Transverse colon (tissue), 4 donors: ENCODE measurements around the gene XRN2.

Experiments
- POLR2AphosphoS5 ChIP-seq, 3 donors: sonication (generic); formaldehyde crosslinking; IDR thresholded peaks; one replicate each; pipeline ENCODE4 v1.6.1; 2016; ENCODE audit warnings: antibody characterized with exemption in 3 of 3
- TF ChIP-seq, protein P1 (sequence below), 5 experiments: fragments of 200-600 bp in 3 of 5; fragments of 450-650 bp in 2 of 5; sonication (generic) in 3 of 5; IDR thresholded peaks; 1 replicate in 2 of 5; 2 replicates in 3 of 5; pipeline ENCODE4 v1.5.1; 2016 to 2017; ENCODE audit warnings: antibody characterized with exemption in 5 of 5, inconsistent platforms in 3 of 5, mild to moderate bottlenecking in 2 of 5, moderate library complexity in 1 of 5

- TF ChIP-seq, protein P1, sequence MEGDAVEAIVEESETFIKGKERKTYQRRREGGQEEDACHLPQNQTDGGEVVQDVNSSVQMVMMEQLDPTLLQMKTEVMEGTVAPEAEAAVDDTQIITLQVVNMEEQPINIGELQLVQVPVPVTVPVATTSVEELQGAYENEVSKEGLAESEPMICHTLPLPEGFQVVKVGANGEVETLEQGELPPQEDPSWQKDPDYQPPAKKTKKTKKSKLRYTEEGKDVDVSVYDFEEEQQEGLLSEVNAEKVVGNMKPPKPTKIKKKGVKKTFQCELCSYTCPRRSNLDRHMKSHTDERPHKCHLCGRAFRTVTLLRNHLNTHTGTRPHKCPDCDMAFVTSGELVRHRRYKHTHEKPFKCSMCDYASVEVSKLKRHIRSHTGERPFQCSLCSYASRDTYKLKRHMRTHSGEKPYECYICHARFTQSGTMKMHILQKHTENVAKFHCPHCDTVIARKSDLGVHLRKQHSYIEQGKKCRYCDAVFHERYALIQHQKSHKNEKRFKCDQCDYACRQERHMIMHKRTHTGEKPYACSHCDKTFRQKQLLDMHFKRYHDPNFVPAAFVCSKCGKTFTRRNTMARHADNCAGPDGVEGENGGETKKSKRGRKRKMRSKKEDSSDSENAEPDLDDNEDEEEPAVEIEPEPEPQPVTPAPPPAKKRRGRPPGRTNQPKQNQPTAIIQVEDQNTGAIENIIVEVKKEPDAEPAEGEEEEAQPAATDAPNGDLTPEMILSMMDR (IDR thresholded peaks at IDR 0.05): no peak
- TF ChIP-seq POLR2AphosphoS5 (IDR thresholded peaks at IDR 0.05): no peak
Measured at GRCh38 chr20:21368791-21369190, 65.7 kb downstream of the XRN2 start.
